Pulmonary artery endothelial cell (primary cell): ENCODE results near the gene ACOT6. TPM values are rescaled to one million over a fixed set of nuclear protein-coding genes. Genes with fewer than 3 reads are reported as not detected.
"Not testable (repeated sequence)": the region's sequence is repeated elsewhere in the genome, so short reads cannot be mapped to it uniquely, and the experiment has no call there.

ENCODE experiments used
- DNase-seq: peaks from one replicate; pipeline ENCODE4 v3.0.0-alpha.2; 2011; ENCODE audit warnings: low read depth, low spot score
- total RNA-seq: library from RNA; depleted of rRNA; stranded (reverse); fragments of >200 nt; gene quantifications from 2 replicates; pipeline ENCODE4 v1.2.3, GENCODE V29; 2014

The ACOT6 gene
- total RNA-seq, 1 donor from 2014 or later, result not detected

- no peak for DNase-seq
Observed at GRCh38 chr14:73594491-73594890, 17.8 kb upstream of the ACOT6 start.

- no peak for DNase-seq
Observed at GRCh38 chr14:73599499-73599898, 12.8 kb upstream of the ACOT6 start.

GRCh38 chr14:73602994-73603393, 9.3 kb upstream of the ACOT6 start:
- DNase-seq, result no peak

- DNase-seq, result no peak
Observed at GRCh38 chr14:73606271-73606670, 6.0 kb upstream of the ACOT6 start.

GRCh38 chr14:73607241-73607640, 5.1 kb upstream of the ACOT6 start:
- DNase-seq, result no peak

- DNase-seq, result peak; percentile 61
Observed at GRCh38 chr14:73610687-73611086, 1.6 kb upstream of the ACOT6 start.

- no peak for DNase-seq
Observed at GRCh38 chr14:73613046-73613383, 698 bp downstream of the ACOT6 start.

GRCh38 chr14:73613419-73613963, 1.2 kb downstream of the ACOT6 start:
- no peak for DNase-seq

GRCh38 chr14:73616831-73617230, 4.5 kb downstream of the ACOT6 start:
- no peak for DNase-seq

- DNase-seq, result no peak
Observed at GRCh38 chr14:73619524-73619923, 7.2 kb downstream of the ACOT6 start.

- DNase-seq, result no peak
Observed at GRCh38 chr14:73620268-73620667, 8.0 kb downstream of the ACOT6 start.

GRCh38 chr14:73623504-73624054, 11.3 kb downstream of the ACOT6 start:
- no peak for DNase-seq

- no peak for DNase-seq
Observed at GRCh38 chr14:73625706-73626105, 13.4 kb downstream of the ACOT6 start.

GRCh38 chr14:73627151-73627558, 14.8 kb downstream of the ACOT6 start:
- DNase-seq, result no peak

- no peak for DNase-seq
Observed at GRCh38 chr14:73630009-73630780, 17.9 kb downstream of the ACOT6 start.

GRCh38 chr14:73633116-73634010, 21.0 kb downstream of the ACOT6 start:
- DNase-seq, result peak; percentile 47

GRCh38 chr14:73634011-73634833, 21.9 kb downstream of the ACOT6 start:
- DNase-seq, result no peak

GRCh38 chr14:73636355-73636754, 24.0 kb downstream of the ACOT6 start:
- not testable (repeated sequence) for DNase-seq

- DNase-seq, result no peak
Observed at GRCh38 chr14:73637830-73638229, 25.5 kb downstream of the ACOT6 start.

GRCh38 chr14:73640796-73641365, 28.6 kb downstream of the ACOT6 start:
- no peak for DNase-seq
